HG03108 (cell line): Measurements from ENCODE around the gene TTC19.
A peak's percentile ranks its signal among the peaks of the same experiment; 100 is the strongest.
"Not testable (repeated sequence)": the region's sequence is repeated elsewhere in the genome, so short reads cannot be mapped to it uniquely, and the experiment has no call there.

Experiments
- ATAC-seq: cut with Tn5 transposase; IDR thresholded peaks from one replicate; pipeline ENCODE4 v1.9.1; 2021; ENCODE audit warnings: moderate library complexity; ENCODE audit not compliant: unreplicated experiment

Gene TTC19

DNA sequence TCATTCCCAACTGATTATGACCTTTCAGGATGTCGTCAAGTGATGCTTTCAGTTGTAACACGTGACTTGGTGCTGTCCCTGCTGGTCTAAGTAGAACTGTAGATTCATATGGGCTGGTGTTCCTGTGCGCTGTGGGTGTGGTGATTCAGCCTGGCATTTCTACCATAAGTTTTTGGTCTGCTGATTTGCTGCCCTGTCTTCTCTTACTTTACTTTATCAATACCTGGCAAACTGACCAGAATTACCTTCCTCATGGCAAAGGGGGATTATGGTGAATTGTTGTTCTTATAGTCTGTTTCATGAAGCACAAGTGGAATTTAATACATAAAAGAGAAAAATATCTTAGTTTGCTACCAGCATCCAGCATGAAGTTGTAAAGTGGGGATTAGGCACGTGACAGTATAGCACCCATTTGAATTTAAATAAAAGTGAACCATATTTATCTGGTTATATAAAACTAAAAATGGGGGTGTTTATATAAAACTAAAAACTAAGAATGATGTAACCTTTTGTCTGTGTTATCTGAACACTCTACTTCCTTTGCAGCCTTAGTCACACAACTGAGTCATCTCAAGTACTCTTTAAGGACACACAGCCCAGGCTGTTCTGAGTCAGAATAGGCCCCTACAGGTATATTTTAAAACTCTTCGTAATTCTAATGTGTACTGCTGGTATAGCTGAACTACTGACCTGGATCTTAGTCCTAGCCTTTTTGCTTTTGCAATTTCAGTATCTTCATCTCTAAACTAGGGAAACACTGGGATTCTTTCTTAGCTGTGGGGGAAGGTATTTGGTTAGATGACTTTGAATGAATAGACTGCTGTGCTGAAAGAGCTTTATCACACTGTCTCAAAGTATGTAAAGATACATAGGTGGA lies 28.3 kb downstream of the TTC19 start:
- ATAC-seq, result peak; percentile 78

DNA sequence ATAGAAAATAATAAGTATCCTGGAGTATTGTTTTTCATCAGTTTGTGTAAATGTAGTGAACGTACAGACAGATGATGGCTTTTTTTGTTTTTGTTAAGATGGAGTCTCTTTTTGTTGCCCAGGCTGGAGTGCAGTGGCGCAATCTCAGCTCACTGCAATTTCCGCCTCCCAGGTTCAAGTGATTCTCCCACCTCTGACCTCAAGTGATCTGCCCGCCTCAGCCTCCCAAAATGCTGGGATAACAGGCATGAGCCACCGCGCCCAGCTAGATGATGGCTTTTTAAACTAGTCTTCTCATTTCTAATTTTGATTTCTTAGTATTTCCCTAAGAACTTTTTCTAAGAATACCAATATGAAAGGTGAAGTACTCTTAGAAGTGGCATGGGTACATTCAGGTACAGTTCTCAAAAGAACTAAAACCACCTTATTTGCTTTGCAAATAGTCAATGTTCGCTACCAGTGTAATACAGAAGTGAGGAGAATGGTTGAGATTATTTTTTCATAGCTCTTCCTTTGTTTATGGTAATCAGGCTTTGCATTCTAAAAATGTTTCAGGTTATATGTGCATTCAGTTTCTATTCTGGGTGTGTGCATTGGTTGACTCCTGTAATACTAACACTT lies 34.2 kb downstream of the TTC19 start:
- no peak for ATAC-seq

DNA sequence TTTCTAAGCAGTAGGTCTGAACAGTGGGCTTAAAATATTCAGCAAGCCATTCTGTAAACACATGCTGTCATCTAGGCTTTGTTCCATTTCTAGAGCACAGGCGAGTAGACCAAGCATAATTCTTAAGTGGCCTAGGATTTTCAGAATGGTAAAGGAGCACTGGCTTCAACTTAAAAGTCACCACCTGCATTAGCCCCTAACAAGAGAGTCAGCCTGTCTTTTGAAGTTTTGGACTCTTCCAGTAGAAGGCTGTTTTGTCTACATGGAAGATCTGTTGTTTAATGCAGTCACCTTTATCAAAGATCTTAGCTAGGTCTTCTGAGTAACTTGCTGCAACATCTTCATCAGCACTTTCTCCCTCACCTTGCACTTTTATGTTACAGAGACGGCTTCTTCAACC lies 36.6 kb downstream of the TTC19 start:
- no peak for ATAC-seq

GRCh38 chr17:16037636-16038035 lies 38.0 kb downstream of the TTC19 start:
- no peak for ATAC-seq

DNA sequence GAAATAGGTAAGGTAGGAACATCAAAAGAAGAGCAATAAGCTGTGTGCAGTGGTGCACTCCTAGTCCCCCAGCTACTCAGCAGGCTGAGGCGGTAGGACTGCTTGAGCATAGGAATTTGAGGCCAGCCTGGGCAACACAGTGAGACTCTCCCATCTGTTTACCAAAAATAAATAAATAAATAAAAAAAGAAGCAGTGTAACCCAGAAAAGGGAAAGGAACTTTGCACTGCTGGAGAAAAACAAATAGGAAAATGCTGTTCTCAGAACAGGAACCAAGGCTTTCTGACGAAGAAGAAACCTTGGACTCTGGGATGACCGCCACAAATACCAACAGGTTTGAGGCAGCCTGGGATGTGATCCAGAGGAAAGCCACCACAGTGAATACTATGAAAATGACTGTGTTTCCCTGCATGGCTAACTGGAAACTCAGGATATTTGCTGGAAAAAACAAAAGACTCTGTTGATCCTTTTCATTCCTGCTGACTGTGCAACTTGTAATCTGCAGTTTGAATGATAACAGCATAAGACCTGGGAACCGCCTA lies 41.2 kb downstream of the TTC19 start:
- no peak for ATAC-seq

GRCh38 chr17:16044487-16044886 lies 44.9 kb downstream of the TTC19 start:
- ATAC-seq, result no peak

GRCh38 chr17:16046966-16047365 lies 47.3 kb downstream of the TTC19 start:
- no peak for ATAC-seq

GRCh38 chr17:16048811-16049449 lies 49.3 kb downstream of the TTC19 start:
- ATAC-seq, result no peak

GRCh38 chr17:16050844-16051243 lies 51.2 kb downstream of the TTC19 start:
- no peak for ATAC-seq

GRCh38 chr17:16052486-16052885 lies 52.9 kb downstream of the TTC19 start:
- no peak for ATAC-seq

GRCh38 chr17:16055139-16055538 lies 55.5 kb downstream of the TTC19 start:
- not testable (repeated sequence) for ATAC-seq

- no peak for ATAC-seq
Observed at GRCh38 chr17:16061631-16062030, 62.0 kb downstream of the TTC19 start.

DNA sequence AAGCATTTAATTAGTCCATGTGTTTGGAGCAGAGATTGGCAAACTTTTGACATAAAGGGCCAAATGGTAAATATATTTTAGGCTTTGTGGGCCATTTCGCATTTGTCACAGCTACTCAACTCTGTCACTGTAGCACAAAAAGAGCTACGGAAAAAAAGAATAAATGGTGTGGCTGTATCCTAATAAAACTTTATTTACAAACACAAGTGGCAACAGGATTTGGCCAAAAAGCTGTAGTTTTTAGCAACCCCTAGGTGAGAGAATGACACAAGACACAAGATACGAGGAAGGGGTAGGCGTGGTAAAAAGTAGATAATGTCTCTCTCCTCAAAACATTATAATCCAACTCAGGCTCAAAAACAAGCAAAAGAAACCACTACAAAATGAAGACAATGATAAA lies 66.5 kb downstream of the TTC19 start:
- no peak for ATAC-seq

DNA sequence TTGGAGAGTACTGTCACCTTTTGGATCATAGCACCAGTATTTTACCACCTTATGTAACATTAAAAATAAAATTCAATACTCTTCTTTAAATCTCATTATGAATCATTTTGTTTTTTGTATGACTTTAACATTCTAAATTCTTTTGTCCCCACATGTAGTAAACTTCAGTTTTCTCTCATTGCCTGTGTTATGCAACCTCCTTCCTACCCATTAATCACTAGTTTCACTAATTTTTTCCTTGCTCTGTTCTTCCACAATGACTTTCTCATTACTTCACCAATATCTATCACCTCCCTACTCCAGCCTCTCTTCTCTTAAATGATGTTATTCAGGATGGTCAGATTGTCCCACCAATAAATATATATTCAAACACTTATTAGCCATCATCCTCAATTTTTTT lies 68.7 kb downstream of the TTC19 start:
- no peak for ATAC-seq

- ATAC-seq, result no peak
Observed at GRCh38 chr17:16072031-16072430, 72.4 kb downstream of the TTC19 start.

DNA sequence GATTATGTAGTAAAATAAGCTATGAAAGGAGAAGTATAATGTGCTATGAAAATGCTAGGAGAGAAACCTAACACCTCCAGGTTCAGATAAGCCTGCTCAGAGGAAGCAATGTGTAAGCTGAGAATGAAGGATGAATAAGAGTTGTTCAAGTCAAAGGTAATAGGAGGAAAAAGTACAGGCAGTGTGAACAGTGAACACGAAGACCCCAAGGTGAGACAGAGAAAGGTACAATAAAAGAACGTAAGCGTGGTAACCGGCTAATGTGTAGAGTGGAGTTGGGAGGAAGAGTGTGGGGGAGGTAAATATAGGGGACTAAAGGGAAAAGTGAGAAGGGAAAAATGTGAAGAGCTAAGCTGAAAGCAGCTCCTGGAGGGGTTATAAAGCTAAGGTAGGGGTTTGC lies 74.2 kb downstream of the TTC19 start:
- ATAC-seq, result no peak

DNA sequence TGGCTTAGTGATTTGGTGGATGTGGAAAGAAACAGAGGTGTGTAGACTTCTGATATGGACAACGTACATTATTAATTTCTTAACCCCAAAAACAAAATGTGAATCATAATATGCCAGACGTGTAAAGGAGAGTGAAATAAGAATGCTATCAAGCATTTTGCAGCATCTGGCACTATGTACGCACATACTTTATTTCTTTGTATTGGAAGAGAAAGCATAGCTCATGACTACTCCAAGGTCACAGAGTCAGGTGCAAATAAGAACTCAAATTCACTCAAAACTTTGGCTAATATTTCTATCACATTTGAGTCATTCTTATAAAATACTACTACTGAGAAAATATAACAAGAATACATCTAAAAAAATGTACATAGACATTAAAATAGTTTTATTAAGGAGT lies 74.8 kb downstream of the TTC19 start:
- ATAC-seq, result no peak

- no peak for ATAC-seq
Observed at GRCh38 chr17:16075949-16076348, 76.3 kb downstream of the TTC19 start.
